GM12878 (cell line): ENCODE data around the gene MGLL. TPM values are rescaled to one million over a fixed set of nuclear protein-coding genes. Genes with fewer than 3 reads are reported as not detected.

Experiments
- ATAC-seq: fragments of 200-7000 bp; cut with Tn5 transposase; 3 replicates; pipeline ENCODE4 v1.9.1; 2020; ENCODE audit warnings: mild to moderate bottlenecking, moderate library complexity
- BruUV-seq: library from RNA; stranded (reverse); fragments of 400-500 nt; replicated peaks from 2 replicates; lab custom pipeline; 2021; lab: Mats Ljungman, UMichigan
- CTCF ChIA-PET: fragments of 300-600 bp; sonication (Branson Sonifier 250); formaldehyde crosslinking; extraction: SDS; loops from one replicate; lab custom pipeline; 2021; ENCODE audit warnings: inconsistent platforms; lab: Yijun Ruan, JAX
- POLR2A ChIA-PET: fragments of 350-600 bp; formaldehyde crosslinking; extraction: SDS; loops from one replicate; lab custom pipeline; 2021; ENCODE audit warnings: inconsistent platforms; lab: Charles Lee
- RAD21 ChIA-PET: fragments of 300-600 bp; sonication (Branson Sonifier 250); formaldehyde crosslinking; loops from one replicate; lab custom pipeline; 2023; ENCODE audit warnings: antibody characterized with exemption; ENCODE audit not compliant: unreplicated experiment; lab: Charles Lee
- SMC1A ChIA-PET: fragments of 300-600 bp; sonication (Branson Sonifier 250); formaldehyde crosslinking; loops from one replicate; lab custom pipeline; 2023; ENCODE audit not compliant: unreplicated experiment, uncharacterized antibody; lab: Charles Lee
- DNase-seq: peaks from one replicate; pipeline ENCODE4 v3.0.0-alpha.2; 2011; ENCODE audit warnings: low read depth, low spot score
- FAIRE-seq: peaks from 3 replicates; lab custom pipeline; 2011; peaks lifted over from hg19 to GRCh38; lab: Jason Lieb, UNC
- H2AFZ ChIP-seq: 2 replicates; pipeline ENCODE4 v1.6.0; 2011; ENCODE audit warnings: low read depth, low read length, control low read depth; ENCODE audit not compliant: control insufficient read depth
- H3K27ac ChIP-seq: 2 replicates; pipeline ENCODE4 v1.5.1; 2011; ENCODE audit warnings: control low read depth; ENCODE audit not compliant: control insufficient read depth, insufficient read depth
- H3K27me3 ChIP-seq, 2 experiments: replicated peaks in 1 of 2; 2 replicates each; pipeline versions ENCODE4 v1.6.0 to v1.6.1; 2011; ENCODE audit warnings: low read length in 1 of 2; ENCODE audit not compliant: control insufficient read depth in 2 of 2, insufficient read depth in 2 of 2
- H3K36me3 ChIP-seq, 2 experiments: 2 replicates each; pipeline ENCODE4 v1.5.1; 2011; ENCODE audit warnings: low read length in 1 of 2; ENCODE audit not compliant: control insufficient read depth in 2 of 2, insufficient read depth in 2 of 2
- H3K4me1 ChIP-seq: 2 replicates; pipeline ENCODE4 v1.6.1; 2011; ENCODE audit warnings: mild to moderate bottlenecking, low read length, moderate library complexity, mixed read lengths; ENCODE audit not compliant: control insufficient read depth, insufficient read depth
- H3K4me2 ChIP-seq: 2 replicates; pipeline ENCODE4 v1.6.0; 2011; ENCODE audit warnings: control low read depth; ENCODE audit not compliant: control insufficient read depth, insufficient read depth
- H3K4me3 ChIP-seq: fragments of 200-600 bp; sonication (generic); 2 replicates; pipeline ENCODE4 v1.5.1; 2016
- H3K79me2 ChIP-seq: 2 replicates; pipeline ENCODE4 v1.6.0; 2011; ENCODE audit warnings: low read length; ENCODE audit not compliant: control insufficient read depth, insufficient read depth
- H3K9ac ChIP-seq: 2 replicates; pipeline ENCODE4 v1.8.0; 2011; ENCODE audit warnings: low read length, control low read depth, mixed read lengths; ENCODE audit not compliant: control insufficient read depth, insufficient read depth
- H3K9me3 ChIP-seq: replicated peaks from 3 replicates; pipeline ENCODE4 v1.5.1; 2011; ENCODE audit warnings: mild to moderate bottlenecking, low read length; ENCODE audit not compliant: control insufficient read depth, insufficient read depth
- H4K20me1 ChIP-seq: 2 replicates; pipeline ENCODE4 v1.6.0; 2011; ENCODE audit not compliant: control insufficient read depth, insufficient read depth
- SRF ChIP-seq, 2 experiments: IDR thresholded peaks; 2 replicates each; pipeline ENCODE4 v1.6.1; 2011; ENCODE audit warnings: low read depth in 2 of 2, low read length in 2 of 2, mild to moderate bottlenecking in 1 of 2, moderate library complexity in 1 of 2
- WGBS: methylation state at CpG from one replicate; pipeline ENCODE4 v1.1.6; 2016; ENCODE audit warnings: low lambda C conversion rate; ENCODE audit not compliant: insufficient replicate concordance, insufficient coverage; ENCODE audit errors: missing lambda C conversion rate; 5-methylcytosine and 5-hydroxymethylcytosine counted together
- in situ Hi-C: fragments of 300-500 bp; cut with MboI; formaldehyde crosslinking; loops from 9 replicates; pipeline ENCODE4 v1.14.3; 2018; ENCODE audit warnings: mixed read lengths
- intact Hi-C: fragments of 100-400 bp; cut with micrococcal nuclease; formaldehyde crosslinking; loops from one replicate; pipeline ENCODE4 v1.14.2; 2022; ENCODE audit not compliant: unreplicated experiment
- polyA plus RNA-seq, 11 experiments: library from polyadenylated mRNA; depleted of rRNA in 4 of 11; unstranded in 6 of 11; stranded (reverse) in 5 of 11; fragments of >200 nt; fragmentation: Nextera tagmentation in 4 of 11; fragmentation: Illumina TruSeq in 1 of 11; extraction: Ambion mirVana in 4 of 11; extraction: Trizol in 1 of 11; gene quantifications; 1 replicate in 1 of 11; 2 replicates in 10 of 11; pipeline versions ENCODE4 v1.2.1 to v1.2.3, GENCODE V29; 2011 to 2016; ENCODE audit warnings: inconsistent platforms in 2 of 11, missing spikeins in 2 of 11, low read depth in 1 of 11
- total RNA-seq, 4 experiments: library from RNA; depleted of rRNA in 3 of 4; stranded (reverse); fragments of >200 nt in 3 of 4; fragmentation: Illumina TruSeq in 1 of 4; extraction: Trizol in 1 of 4; gene quantifications; 2 replicates each; pipeline versions ENCODE4 v1.2.1 to v1.2.3, GENCODE V29; 2013 to 2021
- TF ChIP-seq, protein P1 (sequence below): fragments of 450-650 bp; IDR thresholded peaks from 2 replicates; pipeline ENCODE4 v1.6.1; 2016; ENCODE audit warnings: mild to moderate bottlenecking, moderate library complexity, borderline replicate concordance
- TF ChIP-seq, protein P2 (sequence below): IDR thresholded peaks from 2 replicates; pipeline ENCODE4 v1.6.1; 2011; ENCODE audit warnings: low read depth, mild to moderate bottlenecking, low read length, moderate library complexity, borderline replicate concordance; ENCODE audit errors: extremely low read depth

The MGLL gene
- total and polyA plus RNA-seq, 10 of the 15 experiments (the other 5 are each of a cell fraction or from before 2014, with no cell fraction given), result 44.9 to 177 (median 72.9) TPM

DNA sequence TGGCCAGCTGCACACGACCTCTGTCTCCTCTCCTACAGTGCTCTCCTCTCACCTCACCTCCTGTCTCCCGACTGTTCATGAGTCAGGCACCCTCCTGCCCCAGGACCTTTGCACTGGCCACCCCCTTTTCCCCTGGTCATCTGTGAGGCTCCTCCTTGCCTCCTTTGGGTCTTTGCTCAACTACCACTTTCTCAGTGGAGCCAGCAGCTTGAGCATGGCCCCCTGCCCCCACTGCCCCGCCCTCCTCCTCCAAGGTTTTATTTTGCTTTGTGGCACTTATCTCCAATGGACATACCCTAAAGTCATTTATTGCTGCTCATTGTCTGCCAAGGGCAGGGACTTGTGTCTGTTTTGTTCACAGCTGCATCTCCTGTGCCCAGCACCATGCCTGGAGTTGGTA is 64.3 kb downstream of the MGLL start:
- Histone ChIP-seq H2AFZ (no peak overlapping the region), H3K79me2 (peaks cover 68% of the 10 kb centered on the region), H3K9ac (no peak overlapping the region), H4K20me1 (no peaks in the 10 kb centered on the region), H3K36me3 (peaks cover 2 to 11% of the 10 kb centered on the region in 2 experiments; a peak in 2 of 4 replicates), H3K4me3 (no peak overlapping the region), H3K27ac (no peak overlapping the region), H3K4me1 (peaks cover 65% of the 10 kb centered on the region), H3K4me2 (no peak overlapping the region), H3K27me3 (no peaks in the 10 kb centered on the region), H3K9me3 (no peaks in the 10 kb centered on the region)
- ChIA-PET RAD21 (no interaction called here), SMC1A (interaction anchor here (1.1 to 1.8 kb wide), 4 partner anchors 10 to 77 kb away, joined by 3 to 7 read pairs (median 4); partner anchors contain the start of gene MGLL), POLR2A (interaction anchor here (0.6 to 1.6 kb wide), 2 partner anchors 22 to 64 kb away, joined by 3 to 4 read pairs; partner anchors contain the start of gene MGLL), CTCF (interaction anchor here (0.5 to 1.4 kb wide), 2 partner anchors 22 to 99 kb away, joined by 3 read pairs; no protein-coding TSS in a partner anchor)
- ATAC-seq, result no peak
- 97% methylated on average over 3 of the region's 3 CpGs for WGBS
- in situ Hi-C loops (no loop called here), intact Hi-C loops (no loop called here)
- no TSS peak for BruUV-seq
- FAIRE-seq, result no peak
- DNase-seq, result no peak
- TF ChIP-seq, protein P1, sequence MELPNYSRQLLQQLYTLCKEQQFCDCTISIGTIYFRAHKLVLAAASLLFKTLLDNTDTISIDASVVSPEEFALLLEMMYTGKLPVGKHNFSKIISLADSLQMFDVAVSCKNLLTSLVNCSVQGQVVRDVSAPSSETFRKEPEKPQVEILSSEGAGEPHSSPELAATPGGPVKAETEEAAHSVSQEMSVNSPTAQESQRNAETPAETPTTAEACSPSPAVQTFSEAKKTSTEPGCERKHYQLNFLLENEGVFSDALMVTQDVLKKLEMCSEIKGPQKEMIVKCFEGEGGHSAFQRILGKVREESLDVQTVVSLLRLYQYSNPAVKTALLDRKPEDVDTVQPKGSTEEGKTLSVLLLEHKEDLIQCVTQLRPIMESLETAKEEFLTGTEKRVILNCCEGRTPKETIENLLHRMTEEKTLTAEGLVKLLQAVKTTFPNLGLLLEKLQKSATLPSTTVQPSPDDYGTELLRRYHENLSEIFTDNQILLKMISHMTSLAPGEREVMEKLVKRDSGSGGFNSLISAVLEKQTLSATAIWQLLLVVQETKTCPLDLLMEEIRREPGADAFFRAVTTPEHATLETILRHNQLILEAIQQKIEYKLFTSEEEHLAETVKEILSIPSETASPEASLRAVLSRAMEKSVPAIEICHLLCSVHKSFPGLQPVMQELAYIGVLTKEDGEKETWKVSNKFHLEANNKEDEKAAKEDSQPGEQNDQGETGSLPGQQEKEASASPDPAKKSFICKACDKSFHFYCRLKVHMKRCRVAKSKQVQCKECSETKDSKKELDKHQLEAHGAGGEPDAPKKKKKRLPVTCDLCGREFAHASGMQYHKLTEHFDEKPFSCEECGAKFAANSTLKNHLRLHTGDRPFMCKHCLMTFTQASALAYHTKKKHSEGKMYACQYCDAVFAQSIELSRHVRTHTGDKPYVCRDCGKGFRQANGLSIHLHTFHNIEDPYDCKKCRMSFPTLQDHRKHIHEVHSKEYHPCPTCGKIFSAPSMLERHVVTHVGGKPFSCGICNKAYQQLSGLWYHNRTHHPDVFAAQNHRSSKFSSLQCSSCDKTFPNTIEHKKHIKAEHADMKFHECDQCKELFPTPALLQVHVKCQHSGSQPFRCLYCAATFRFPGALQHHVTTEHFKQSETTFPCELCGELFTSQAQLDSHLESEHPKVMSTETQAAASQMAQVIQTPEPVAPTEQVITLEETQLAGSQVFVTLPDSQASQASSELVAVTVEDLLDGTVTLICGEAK, result no peak
- TF ChIP-seq SRF (IDR thresholded peaks at IDR 0.05; ENCODE audit: low read depth in 2 of 2, low read length in 2 of 2), result no peak
- TF ChIP-seq, protein P2, sequence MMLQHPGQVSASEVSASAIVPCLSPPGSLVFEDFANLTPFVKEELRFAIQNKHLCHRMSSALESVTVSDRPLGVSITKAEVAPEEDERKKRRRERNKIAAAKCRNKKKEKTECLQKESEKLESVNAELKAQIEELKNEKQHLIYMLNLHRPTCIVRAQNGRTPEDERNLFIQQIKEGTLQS, result no peak
